Epidermal melanocyte (primary cell): ENCODE data around the gene CYBA.

Experiments
- DNase-seq: peaks from one replicate; pipeline ENCODE4 v3.0.0; 2011; ENCODE audit warnings: low spot score; ENCODE audit not compliant: insufficient read length

The CYBA gene

DNA sequence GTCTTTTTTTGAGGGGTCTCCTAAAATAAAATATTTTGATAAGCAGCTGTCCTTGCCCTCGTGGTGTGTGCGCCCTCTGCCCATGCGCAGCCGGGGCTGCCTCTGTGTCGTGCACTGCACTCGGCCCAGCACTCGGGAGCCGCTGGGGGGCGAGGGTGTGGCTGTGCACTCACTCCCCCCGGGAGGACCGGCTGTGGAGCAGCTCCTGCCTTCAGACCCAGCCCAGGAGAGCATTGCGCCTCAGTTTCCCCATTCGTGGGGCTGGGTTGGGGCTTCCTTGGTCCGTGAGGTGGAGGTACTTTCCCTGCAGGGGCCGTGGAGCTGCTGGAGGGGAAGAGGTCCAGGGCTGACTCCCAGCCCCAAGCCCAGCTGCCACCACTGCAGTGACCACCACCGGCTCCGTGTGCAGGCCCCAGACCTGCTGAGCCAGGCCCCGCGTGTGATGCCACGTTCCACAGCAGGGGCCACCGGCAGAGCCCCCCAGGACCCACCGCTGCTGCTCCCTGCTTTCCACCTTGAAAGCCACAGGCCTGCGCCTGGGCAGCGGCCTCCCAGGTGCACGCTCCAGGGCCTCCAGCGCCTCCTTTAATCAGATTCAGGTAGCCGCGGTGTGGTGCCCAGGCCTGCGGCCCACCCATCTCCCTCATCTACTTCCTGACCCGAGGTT lies 18.8 kb downstream of the CYBA start:
- no peak for DNase-seq

- no peak for DNase-seq
Observed at GRCh38 chr16:88631384-88631783, 19.5 kb downstream of the CYBA start.

GRCh38 chr16:88630941-88631340 lies 19.9 kb downstream of the CYBA start:
- no peak for DNase-seq

DNA sequence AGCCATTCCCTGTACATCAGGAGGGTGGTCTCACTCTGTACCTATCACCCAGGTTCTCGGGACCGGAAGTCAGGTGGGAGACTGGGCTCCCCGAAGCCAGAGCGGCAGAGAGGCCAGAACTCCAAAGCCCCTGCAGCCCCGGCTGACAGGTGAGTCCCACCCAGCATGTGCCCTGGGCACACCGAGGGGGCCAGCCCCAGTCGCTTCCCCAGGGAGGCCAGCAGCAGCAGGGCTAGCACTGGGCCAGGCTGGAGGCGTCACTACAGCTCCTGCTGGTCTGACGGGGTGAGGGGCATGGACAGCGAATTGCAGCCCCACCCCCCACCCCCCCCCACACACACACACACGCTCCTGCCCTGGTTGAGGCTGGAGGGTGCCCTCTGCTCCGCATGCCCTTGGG lies 20.4 kb downstream of the CYBA start:
- DNase-seq = no peak

DNA sequence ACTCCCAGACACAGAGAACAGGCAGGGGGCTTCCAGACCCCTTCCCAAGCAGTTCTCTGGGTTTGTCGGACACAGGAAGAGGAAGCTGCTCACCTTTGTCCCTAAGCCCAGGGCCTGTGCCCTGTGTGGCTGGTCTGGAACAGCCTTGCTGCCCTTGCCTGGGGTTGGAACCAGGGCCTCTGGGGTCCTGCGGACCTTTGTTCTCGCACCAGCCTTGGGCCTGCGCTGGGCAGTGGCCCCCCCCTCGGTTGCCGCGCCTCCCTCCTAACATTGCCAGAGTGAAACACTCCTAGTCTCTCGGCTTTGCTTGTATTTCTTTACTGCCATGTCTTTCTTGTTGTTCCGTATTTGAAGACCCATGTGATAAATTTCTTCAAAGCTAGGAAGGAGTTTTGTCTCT lies 21.0 kb downstream of the CYBA start:
- no peak for DNase-seq

DNA sequence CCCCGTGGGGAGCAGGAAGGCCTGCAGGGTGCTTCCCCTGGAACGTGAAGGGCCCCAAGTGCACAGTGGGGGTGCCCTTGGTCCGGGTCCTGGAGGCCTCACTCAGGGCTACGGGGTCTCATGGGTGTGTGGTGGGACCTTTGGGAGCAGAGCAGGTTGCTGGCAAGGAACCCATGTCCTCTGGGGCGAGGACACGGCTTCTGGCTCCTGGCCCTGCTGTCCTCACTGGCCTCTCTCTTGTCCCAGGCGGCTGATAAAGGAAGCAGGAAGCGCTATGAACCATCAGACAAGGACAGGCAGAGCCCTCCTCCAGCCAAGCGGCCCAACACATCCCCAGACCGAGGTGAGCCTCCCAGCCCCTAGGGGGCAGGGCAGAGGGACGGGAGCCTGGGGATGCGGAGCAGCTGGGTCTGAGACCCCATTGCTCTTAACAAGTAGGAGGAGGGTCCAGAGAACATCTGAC lies 22.3 kb downstream of the CYBA start:
- DNase-seq = no peak

DNA sequence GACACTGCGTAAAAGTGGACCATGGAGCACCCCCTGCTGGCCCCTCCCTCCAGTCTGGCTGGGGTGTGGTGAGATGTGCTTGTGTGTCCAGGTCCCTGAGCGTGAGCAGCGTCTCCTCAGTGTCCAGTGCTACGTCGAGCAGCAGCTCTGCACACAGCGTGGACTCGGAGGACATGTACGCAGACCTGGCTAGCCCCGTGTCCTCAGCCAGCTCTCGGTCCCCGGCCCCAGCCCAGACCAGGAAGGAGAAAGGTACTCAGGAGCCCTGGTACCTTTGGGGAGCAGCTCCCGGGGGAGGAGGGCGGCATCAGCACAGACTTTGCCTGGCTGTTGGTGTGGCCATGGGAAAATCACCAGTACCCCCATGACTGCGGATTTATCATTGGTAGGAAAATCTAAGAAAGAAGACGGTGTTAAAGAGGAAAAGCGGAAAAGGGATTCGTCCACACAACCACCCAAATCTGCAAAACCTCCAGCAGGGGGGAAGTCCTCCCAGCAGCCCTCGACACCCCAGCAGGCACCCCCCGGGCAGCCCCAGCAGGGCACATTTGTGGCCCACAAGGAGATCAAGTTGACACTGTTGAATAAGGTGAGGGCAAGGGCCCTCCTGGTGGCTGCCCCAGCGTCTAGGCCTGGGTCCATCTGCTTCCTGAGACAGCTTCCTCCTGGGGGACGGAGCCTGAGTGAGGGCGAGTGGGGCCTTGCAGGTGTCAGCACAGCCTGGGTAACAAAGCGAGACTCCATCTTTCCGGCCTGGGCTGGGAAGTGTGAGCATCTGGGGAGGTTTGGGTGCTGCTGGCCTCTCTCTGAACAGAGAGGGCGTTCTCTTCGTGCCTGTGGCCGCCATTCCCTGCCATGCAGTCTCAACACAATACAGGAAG lies 23.1 kb downstream of the CYBA start:
- no peak for DNase-seq

- no peak for DNase-seq
Observed at GRCh38 chr16:88626646-88627045, 24.2 kb downstream of the CYBA start.

DNA sequence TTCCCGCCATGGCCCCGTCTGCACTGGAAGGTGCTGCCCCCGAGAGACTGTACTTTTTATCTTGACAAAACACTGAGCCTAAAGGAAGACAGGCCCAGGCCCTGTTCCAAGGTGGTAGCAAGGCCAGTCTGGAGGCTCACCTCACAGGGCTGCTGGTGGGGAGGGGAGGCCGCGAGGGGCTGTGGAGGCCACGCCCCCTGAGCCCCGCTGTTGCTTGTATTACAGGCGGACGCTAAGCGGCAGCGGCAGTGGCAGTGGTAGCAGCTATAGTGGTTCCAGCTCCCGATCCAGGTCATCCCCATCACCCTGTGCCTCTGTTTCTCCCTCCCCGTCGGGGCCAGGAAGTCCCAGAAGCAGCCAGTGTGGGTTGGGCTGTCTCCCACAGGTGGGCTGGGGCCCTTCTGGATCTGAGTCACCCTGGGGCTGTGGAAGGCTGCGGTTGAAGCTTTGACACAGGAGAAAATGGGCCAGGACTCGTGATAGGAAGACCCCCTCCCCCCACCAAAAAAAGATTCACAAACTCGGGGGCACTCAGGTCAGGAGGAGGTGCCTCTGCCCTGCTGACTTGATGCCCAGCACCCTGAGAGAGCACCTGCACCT lies 25.8 kb downstream of the CYBA start:
- no peak for DNase-seq

- no peak for DNase-seq
Observed at GRCh38 chr16:88624481-88624880, 26.4 kb downstream of the CYBA start.

- no peak for DNase-seq
Observed at GRCh38 chr16:88623858-88624257, 27.0 kb downstream of the CYBA start.

- no peak for DNase-seq
Observed at GRCh38 chr16:88622866-88623265, 28.0 kb downstream of the CYBA start.

DNA sequence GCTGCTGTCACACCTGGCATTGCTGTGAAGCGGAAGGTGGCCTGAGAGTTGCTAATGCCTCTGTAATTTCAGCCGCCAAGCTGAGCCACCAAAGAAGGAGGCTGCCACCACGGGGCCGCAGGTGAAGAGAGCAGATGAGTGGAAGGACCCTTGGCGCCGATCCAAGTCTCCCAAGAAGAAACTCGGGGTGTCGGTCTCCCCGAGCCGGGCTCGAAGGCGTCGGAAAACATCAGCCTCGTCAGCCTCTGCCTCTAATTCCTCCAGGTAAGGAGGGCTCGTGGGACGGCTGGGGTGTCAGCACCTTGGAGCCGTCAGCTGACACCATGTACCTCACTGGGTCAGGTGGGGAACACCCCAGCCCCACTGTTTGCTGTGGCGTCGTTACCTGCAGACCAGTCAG lies 28.7 kb downstream of the CYBA start:
- no peak for DNase-seq

GRCh38 chr16:88619859-88620815 lies 30.7 kb downstream of the CYBA start:
- no peak for DNase-seq

DNA sequence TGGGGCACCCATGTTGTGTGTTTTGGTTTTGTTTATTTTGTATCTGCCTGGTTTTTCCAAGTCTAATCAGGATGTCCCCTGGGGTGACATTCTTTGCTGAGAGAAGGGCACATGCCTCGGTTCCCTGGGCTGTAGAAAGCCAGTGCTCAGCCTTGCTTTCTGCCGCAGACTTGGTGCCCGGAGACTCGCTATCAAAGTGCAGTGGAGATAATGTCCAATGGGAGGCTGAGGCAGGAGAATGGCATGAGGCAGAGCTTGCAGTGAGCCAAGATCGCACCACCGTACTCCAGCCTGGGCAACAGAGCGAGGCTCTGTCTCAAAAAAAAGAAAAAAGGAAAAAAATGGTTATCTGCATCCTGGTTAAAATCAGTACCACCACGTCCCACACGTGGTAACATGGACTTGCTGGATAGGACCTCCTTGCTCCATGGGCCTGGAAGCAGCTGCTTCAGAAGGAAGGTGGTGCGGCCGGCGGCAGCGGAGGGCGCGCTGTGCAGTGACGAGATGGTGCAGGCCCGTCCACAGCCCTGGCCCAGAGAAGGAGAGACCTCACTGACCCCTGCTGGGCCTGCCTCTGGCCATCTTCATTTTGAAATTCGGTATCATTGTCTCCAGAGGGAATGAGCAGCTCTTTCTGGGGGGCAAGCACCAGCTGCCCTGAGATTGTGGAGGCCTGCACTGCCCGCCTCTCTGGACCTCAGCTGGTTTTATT lies 31.7 kb downstream of the CYBA start:
- no peak for DNase-seq

GRCh38 chr16:88618182-88618955 lies 32.5 kb downstream of the CYBA start:
- DNase-seq = no peak

DNA sequence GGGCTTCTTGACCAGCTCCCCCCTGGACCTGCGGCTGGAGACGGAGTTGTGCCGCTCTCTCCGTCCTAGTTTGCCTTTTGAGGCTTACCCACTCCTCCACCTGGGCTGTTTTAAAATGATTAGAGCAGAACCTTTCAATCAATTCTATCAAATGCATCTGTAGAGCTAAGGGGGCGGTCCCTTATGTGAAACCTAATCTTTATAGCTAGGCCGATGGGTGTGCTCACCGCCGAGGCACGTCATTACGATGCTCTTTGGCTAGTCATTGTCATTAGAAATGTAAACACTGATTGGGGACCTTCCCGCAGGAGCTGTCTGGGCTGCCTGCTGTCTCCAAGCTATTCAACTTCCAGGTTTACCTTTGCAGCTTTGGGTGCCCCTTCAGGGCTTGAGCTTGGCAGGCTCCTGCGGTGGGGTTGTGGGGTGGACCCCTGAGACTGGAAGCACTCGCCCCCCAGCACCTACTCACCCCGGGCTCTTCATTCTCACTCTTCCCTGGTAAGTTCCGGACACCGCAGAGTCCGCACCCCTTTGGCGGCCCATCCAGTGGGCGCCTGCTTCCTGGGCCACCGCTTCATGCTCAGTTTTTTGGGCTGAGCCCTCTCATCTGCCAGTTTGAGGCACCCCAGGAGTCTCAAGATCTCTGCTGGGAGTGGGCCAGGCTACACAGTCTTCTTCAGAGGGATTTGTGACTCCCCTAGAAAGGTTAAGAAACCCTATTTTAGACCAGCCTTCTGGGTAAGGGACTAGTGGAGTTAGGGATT lies 33.4 kb downstream of the CYBA start:
- DNase-seq = no peak

DNA sequence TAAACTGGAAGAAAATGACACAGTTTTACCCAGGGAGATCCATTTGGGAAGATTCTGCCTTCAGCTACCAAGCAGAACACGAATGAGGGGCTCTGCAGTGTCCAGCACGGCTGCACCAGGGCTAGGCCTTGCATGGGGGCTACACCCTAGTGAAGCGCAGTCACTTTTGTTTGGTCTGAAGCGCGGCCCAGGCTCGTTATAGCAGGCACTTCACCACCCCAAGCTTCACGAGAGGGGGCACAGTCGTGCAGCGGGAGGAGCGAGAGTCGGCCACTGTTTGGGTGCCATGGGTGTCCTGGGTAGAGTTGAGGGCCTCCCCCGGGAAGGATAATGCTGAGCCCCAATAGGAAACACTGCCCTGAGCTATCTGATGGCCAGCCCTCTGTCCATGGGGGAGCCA lies 34.1 kb downstream of the CYBA start:
- no peak for DNase-seq

GRCh38 chr16:88616320-88616719 lies 34.5 kb downstream of the CYBA start:
- DNase-seq = no peak
